HepG2 (cell line): ENCODE measurements around the gene LHFPL6. TPM values are rescaled to one million over a fixed set of nuclear protein-coding genes. Genes with fewer than 3 reads are reported as not detected.

ENCODE experiments used
- ATAC-seq: fragments of 200-7000 bp; cut with Tn5 transposase; 3 replicates; pipeline ENCODE4 v1.9.1; 2020; ENCODE audit warnings: mild to moderate bottlenecking, moderate library complexity
- BruUV-seq: library from RNA; stranded (reverse); fragments of 400-500 nt; replicated peaks from 2 replicates; lab custom pipeline; 2021; lab: Mats Ljungman, UMichigan
- CTCF ChIA-PET: fragments of 300-600 bp; formaldehyde crosslinking; extraction: SDS; loops from one replicate; lab custom pipeline; 2021; ENCODE audit warnings: low total read pairs, inconsistent platforms, low intra/inter-chr PET ratio; lab: Yijun Ruan, JAX
- POLR2A ChIA-PET: fragments of 350-600 bp; sonication (Branson Sonifier 250); formaldehyde crosslinking; loops from one replicate; lab custom pipeline; 2020; ENCODE audit warnings: antibody characterized with exemption, inconsistent platforms; lab: Yijun Ruan, JAX
- DNase-seq: peaks from one replicate; pipeline ENCODE4 v3.0.0-alpha.2; 2015; ENCODE audit warnings: low spot score
- FAIRE-seq: peaks from 3 replicates; lab custom pipeline; 2011; peaks lifted over from hg19 to GRCh38; lab: Jason Lieb, UNC
- H2AFZ ChIP-seq: one replicate; pipeline ENCODE4 v1.6.1; 2011; ENCODE audit warnings: low read length, inconsistent platforms
- H3K27ac ChIP-seq: fragments of 300-600 bp; 3 replicates; pipeline ENCODE4 v1.8.0; 2011; ENCODE audit warnings: mixed run types, mild to moderate bottlenecking, mixed read lengths, low read length, inconsistent platforms; ENCODE audit not compliant: insufficient read depth; ENCODE audit errors: extremely low read length
- H3K27me3 ChIP-seq, 2 experiments: fragments of 200-600 bp in 1 of 2; 2 replicates in 1 of 2; 3 replicates in 1 of 2; pipeline versions ENCODE4 v1.6.0 to v1.8.0; 2011; ENCODE audit warnings: low read length in 2 of 2, mild to moderate bottlenecking in 2 of 2, moderate library complexity in 2 of 2, inconsistent platforms in 1 of 2; ENCODE audit not compliant: insufficient read depth in 2 of 2, control insufficient read depth in 1 of 2
- H3K36me3 ChIP-seq, 2 experiments: fragments of 200-600 bp in 1 of 2; replicated peaks in 1 of 2; 2 replicates in 1 of 2; 3 replicates in 1 of 2; pipeline versions ENCODE4 v1.5.1 to v1.8.0; 2011; ENCODE audit warnings: low read length in 2 of 2, inconsistent platforms in 1 of 2; ENCODE audit not compliant: insufficient read depth in 2 of 2, control insufficient read depth in 1 of 2
- H3K4me1 ChIP-seq: 2 replicates; pipeline ENCODE4 v1.5.1; 2012; ENCODE audit warnings: low read length, inconsistent platforms; ENCODE audit not compliant: insufficient read depth
- H3K4me2 ChIP-seq: 2 replicates; pipeline ENCODE4 v1.6.0; 2011; ENCODE audit warnings: low read depth, low read length, inconsistent platforms
- H3K4me3 ChIP-seq, 3 experiments: fragments of 200-600 bp in 1 of 3; sonication (generic), shearing (Covaris generic) in 1 of 3; replicated peaks in 1 of 3; 2 replicates each; pipeline ENCODE4 v1.5.1; 2011 to 2016; ENCODE audit warnings: low read length in 3 of 3, inconsistent platforms in 2 of 3, low read depth in 2 of 3, mild to moderate bottlenecking in 2 of 3, control low read depth in 1 of 3, mixed read lengths in 1 of 3; ENCODE audit not compliant: insufficient read depth in 1 of 3
- H3K79me2 ChIP-seq: one replicate; pipeline ENCODE4 v1.6.1; 2011; ENCODE audit warnings: low read length, inconsistent platforms; ENCODE audit not compliant: insufficient read depth
- H3K9ac ChIP-seq: 2 replicates; pipeline ENCODE4 v1.6.0; 2011; ENCODE audit warnings: mild to moderate bottlenecking, low read depth, low read length, inconsistent platforms; ENCODE audit not compliant: insufficient read depth
- H3K9me3 ChIP-seq: 2 replicates; pipeline ENCODE4 v1.5.1; 2012; ENCODE audit warnings: mild to moderate bottlenecking, low read length
- H4K20me1 ChIP-seq: 2 replicates; pipeline ENCODE4 v1.6.0; 2011; ENCODE audit warnings: inconsistent platforms, mild to moderate bottlenecking, low read length, moderate library complexity; ENCODE audit not compliant: insufficient read depth
- LCORL ChIP-seq, 2 experiments: fragments of 450-650 bp in 1 of 2; sonication (generic) in 1 of 2; formaldehyde crosslinking in 1 of 2; IDR thresholded peaks; 2 replicates each; pipeline versions ENCODE4 v1.5.0 to v1.6.1; 2017 to 2020; ENCODE audit warnings: antibody characterized with exemption in 1 of 2, missing genetic modification reagents in 1 of 2
- MLX ChIP-seq: IDR thresholded peaks from 2 replicates; pipeline ENCODE4 v1.6.1; 2016
- SOX5 ChIP-seq: IDR thresholded peaks from 2 replicates; pipeline ENCODE4 v1.6.1; 2016; ENCODE audit warnings: borderline replicate concordance
- ZNF264 ChIP-seq: sonication (generic); formaldehyde crosslinking; IDR thresholded peaks from 2 replicates; pipeline ENCODE4 v1.4.0; 2020; ENCODE audit warnings: missing genetic modification reagents
- ZNF597 ChIP-seq: sonication (generic); formaldehyde crosslinking; IDR thresholded peaks from 2 replicates; pipeline ENCODE4 v1.5.0; 2020; ENCODE audit warnings: missing genetic modification reagents
- WGBS: methylation state at CpG from one replicate; pipeline ENCODE4 v1.1.6; 2017; ENCODE audit warnings: low lambda C conversion rate; 5-methylcytosine and 5-hydroxymethylcytosine counted together
- in situ Hi-C: cut with HindIII; loops from 2 replicates; pipeline ENCODE4 v1.10.0; 2017; ENCODE audit warnings: low pct_unique_long_range_greater_than_20kb; ENCODE audit not compliant: extremely low pct_ligation_motif_present
- intact Hi-C: fragments of 100-400 bp; cut with micrococcal nuclease; formaldehyde crosslinking; loops from one replicate; pipeline ENCODE4 v1.10.0; 2022; ENCODE audit not compliant: unreplicated experiment
- polyA plus RNA-seq, 8 experiments: library from polyadenylated mRNA; depleted of rRNA in 3 of 8; stranded (reverse) in 7 of 8; unstranded in 1 of 8; fragments of >200 nt; fragmentation: Illumina TruSeq in 4 of 8; extraction: Trizol in 4 of 8; gene quantifications; 2 replicates each; pipeline versions ENCODE4 v1.2.1 to v1.2.3, GENCODE V29; 2011 to 2016; ENCODE audit warnings: low read depth in 4 of 8, missing spikeins in 1 of 8, mixed read lengths in 1 of 8; ENCODE audit not compliant: insufficient read depth in 1 of 8
- total RNA-seq, 5 experiments: library from RNA; depleted of rRNA; stranded (reverse); fragments of >200 nt; fragmentation: Illumina TruSeq; extraction: Trizol; gene quantifications; 2 replicates each; pipeline ENCODE4 v1.2.3, GENCODE V29; 2016; ENCODE audit warnings: low read depth in 1 of 5
- TF ChIP-seq, protein P1 (sequence below): sonication (generic); formaldehyde crosslinking; conservative IDR thresholded peaks from 2 replicates; pipeline ENCODE4 v1.4.0; 2020; ENCODE audit warnings: missing genetic modification reagents

The LHFPL6 gene
- total and polyA plus RNA-seq, 2 of the 13 experiments (the other 11 are each of a cell fraction or from before 2014, with no cell fraction given): not detected

DNA sequence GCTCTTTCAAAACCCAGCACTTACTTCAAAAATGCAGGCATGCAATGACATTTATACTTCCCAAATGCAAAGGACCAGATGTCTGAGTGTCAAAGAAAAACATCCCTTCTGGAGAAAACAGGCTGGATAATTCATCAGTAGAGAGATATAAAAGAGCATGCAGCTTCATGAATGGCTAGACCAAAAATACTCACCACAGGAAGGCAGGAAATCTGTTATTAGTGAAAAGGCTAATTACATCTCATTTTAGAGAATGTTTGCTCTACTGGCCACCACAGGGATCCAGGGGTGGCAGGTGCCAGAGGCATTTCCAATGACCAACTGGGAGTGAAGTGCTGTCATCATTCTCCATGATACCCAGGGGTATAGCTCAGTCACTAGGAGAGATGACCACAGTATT, 106.5 kb downstream of the LHFPL6 start:
- no peak for DNase-seq
- H3K27me3 ChIP-seq: no peaks in the 10 kb centered on the region
- H3K4me2 ChIP-seq: no peak overlapping the region
- ATAC-seq: no peak
- no peak overlapping the region for H3K9ac ChIP-seq
- H3K9me3 ChIP-seq: no peaks in the 10 kb centered on the region
- BruUV-seq: no TSS peak
- H3K36me3 ChIP-seq: no peaks in the 10 kb centered on the region
- TF ChIP-seq ZNF264 (CRISPR knock-in tag): no peak
- TF ChIP-seq SOX5 (CRISPR knock-in tag): no peak
- TF ChIP-seq, all 625 proteins: peak for 0
- H3K79me2 ChIP-seq: no peaks in the 10 kb centered on the region
- in situ Hi-C loops: no loop called here
- H4K20me1 ChIP-seq: no peaks in the 10 kb centered on the region
- POLR2A ChIA-PET: no interaction called here
- H3K27ac ChIP-seq: no peak overlapping the region
- no peak overlapping the region for H2AFZ ChIP-seq
- no peak overlapping the region for H3K4me3 ChIP-seq
- intact Hi-C loops: no loop called here
- no peak for FAIRE-seq
- CTCF ChIA-PET: no interaction called here
- H3K4me1 ChIP-seq: peaks cover 8% of the 10 kb centered on the region; the same call in 1 of the 2 replicates

GRCh38 chr13:39494633-39495032, 108.4 kb downstream of the LHFPL6 start:
- ATAC-seq (no peak), FAIRE-seq (no peak)
- 15% methylated on average over 3 of the region's 3 CpGs for WGBS

More at GRCh38 chr13:39494633-39495032, 108.4 kb downstream of the LHFPL6 start:
- no peak overlapping the region for H3K9ac ChIP-seq
- no peaks in the 10 kb centered on the region for H3K9me3 ChIP-seq
- no peaks in the 10 kb centered on the region for H3K36me3 ChIP-seq
- CTCF ChIA-PET: no interaction called here
- no peak overlapping the region for H3K27ac ChIP-seq
- no peaks in the 10 kb centered on the region for H3K79me2 ChIP-seq
- no peak for DNase-seq
- peaks cover 8% of the 10 kb centered on the region; the same call in 1 of the 2 replicates for H3K4me1 ChIP-seq
- no peaks in the 10 kb centered on the region for H4K20me1 ChIP-seq
- H3K4me2 ChIP-seq: no peak overlapping the region
- no peaks in the 10 kb centered on the region for H3K27me3 ChIP-seq
- intact Hi-C loops: no loop called here
- TF ChIP-seq LCORL (IDR thresholded peaks at IDR 0.05) (no peak), LCORL (CRISPR knock-in tag; IDR thresholded peaks at IDR 0.05) (no peak), MLX (CRISPR knock-in tag) (no peak), ZNF597 (CRISPR knock-in tag) (no peak)
- TF ChIP-seq, protein P1, sequence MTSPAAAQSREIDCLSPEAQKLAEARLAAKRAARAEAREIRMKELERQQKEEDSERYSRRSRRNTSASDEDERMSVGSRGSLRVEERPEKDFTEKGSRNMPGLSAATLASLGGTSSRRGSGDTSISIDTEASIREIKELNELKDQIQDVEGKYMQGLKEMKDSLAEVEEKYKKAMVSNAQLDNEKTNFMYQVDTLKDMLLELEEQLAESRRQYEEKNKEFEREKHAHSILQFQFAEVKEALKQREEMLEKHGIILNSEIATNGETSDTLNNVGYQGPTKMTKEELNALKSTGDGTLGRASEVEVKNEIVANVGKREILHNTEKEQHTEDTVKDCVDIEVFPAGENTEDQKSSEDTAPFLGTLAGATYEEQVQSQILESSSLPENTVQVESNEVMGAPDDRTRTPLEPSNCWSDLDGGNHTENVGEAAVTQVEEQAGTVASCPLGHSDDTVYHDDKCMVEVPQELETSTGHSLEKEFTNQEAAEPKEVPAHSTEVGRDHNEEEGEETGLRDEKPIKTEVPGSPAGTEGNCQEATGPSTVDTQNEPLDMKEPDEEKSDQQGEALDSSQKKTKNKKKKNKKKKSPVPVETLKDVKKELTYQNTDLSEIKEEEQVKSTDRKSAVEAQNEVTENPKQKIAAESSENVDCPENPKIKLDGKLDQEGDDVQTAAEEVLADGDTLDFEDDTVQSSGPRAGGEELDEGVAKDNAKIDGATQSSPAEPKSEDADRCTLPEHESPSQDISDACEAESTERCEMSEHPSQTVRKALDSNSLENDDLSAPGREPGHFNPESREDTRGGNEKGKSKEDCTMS (CRISPR knock-in tag): no peak
- TF ChIP-seq, all 625 proteins: peak for 0
- in situ Hi-C loops: no loop called here
- POLR2A ChIA-PET: no interaction called here
- Histone ChIP-seq H2AFZ (no peak overlapping the region), H3K4me3 (no peak overlapping the region)
- BruUV-seq: no TSS peak
